ENCODE results near the gene ARHGAP6.
"Not testable (repeated sequence)": the region's sequence is repeated elsewhere in the genome, so short reads cannot be mapped to it uniquely, and the experiment has no call there.

ARHGAP6 gene

DNA sequence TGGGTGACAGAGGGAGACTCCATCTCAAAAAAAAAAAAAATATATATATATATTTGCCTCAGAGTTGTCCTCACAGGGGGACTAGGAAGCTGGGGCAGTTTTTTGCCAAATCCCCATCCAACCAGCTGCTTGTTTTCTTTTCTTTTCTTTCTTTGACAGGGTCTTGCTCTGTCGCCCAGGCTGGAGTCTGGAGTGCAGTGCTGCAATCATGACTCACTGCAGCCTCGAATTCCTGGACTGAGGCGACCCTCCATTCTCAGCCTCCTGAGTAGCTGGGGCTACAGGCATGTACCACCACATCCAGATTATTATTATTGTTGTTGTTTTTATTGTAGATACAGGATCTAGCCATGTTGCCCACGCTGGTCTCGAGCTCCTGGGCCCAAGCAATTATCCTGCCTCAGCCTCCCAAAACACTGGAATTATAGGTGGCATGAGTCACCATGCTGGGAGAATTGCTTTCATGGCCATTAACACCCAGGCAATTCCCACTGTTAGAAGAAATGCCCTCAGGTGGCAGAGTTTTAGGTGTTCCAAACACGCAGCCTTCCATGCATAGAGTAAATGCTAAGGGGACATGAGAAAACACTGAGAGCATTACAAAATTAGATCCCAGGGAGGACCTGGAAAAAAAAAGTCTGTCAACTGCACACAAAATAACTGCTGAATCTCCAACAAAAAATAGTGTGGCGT lies 98.0 kb downstream of the ARHGAP6 start:
- no peak for DNase-seq

- DNase-seq, result no peak
These were observed 98.9 kb downstream of the ARHGAP6 start for GRCh38 chrX:11566789-11567188.

DNA sequence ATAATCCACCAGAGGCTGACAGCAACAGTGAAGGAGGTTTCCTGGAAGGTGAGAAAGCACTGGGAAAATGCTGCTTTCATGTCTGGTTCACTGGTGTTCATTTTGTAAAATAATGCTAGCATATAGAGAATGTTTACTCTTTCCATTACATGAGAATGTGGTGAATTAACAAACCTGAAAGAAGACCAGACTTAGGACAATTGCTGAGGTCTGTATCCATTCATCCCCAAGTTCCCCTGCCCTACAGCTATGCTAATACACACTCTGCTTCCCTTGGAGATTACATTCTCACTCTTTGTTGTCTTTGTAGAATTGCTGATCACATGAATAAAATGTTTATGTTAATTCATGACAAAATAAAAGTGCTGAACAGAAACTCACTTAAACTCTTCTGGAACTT lies 99.5 kb downstream of the ARHGAP6 start:
- DNase-seq, result no peak

DNA sequence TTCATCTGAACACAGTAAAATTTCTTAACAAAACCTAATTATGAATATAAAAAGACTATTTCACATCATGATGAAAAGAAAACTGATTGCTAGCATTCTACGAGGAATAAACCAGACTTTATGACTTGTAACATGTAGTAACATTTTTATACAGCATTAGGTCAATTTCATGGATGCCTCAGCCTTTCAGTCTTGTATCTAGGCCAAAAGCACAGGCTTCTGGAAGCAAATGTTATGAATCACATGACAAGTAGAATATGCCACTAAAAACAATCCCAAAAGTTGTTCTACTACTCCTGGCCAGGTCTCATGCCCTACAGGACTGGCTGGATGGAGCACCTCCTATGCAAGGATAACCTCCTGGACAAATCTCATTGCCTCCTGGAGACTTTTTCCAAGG lies 101.2 kb downstream of the ARHGAP6 start:
- no peak for DNase-seq

- no peak for DNase-seq
These were observed 103.2 kb downstream of the ARHGAP6 start for GRCh38 chrX:11562570-11562969.

DNA sequence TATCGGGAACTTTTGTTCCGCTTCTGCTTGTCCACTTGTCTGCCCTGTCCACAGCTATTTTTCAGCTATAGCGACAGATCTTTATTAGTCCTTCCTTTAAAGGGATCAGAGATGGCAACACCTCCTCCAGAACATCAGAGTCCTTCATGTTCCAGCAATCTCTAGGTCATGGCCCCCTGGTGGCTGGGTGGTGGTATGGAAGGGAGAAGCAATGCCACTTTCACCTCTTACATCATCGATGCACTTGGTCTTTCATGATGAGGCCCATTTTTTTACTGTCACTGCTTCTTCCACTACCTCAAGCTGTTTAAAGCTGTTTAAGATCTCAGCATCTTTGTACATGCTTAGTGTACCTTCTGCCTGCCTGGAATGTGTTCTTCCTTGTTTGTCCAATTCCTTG lies 106.7 kb downstream of the ARHGAP6 start:
- no peak for DNase-seq

DNA sequence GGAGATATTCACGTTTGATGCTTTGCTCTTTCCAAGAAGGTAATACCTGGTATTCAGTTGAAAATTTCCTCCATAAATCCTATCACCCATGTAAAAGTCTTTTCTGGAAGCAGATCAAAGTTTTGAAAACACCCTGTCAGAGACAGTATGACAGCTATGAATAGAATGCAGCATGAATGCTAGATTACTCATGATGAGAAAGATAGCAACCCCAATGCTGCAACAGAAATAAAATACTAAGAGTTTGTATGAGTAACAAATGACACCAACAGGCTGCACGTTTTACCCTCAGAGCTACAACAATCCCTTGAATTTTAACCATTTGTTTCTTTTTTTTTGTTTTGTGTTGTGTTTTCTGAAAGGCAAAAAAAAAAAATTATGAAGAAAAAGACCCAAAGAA lies 108.6 kb downstream of the ARHGAP6 start:
- DNase-seq, result no peak

GRCh38 chrX:11555759-11556158 lies 110.0 kb downstream of the ARHGAP6 start:
- no peak for DNase-seq

DNA sequence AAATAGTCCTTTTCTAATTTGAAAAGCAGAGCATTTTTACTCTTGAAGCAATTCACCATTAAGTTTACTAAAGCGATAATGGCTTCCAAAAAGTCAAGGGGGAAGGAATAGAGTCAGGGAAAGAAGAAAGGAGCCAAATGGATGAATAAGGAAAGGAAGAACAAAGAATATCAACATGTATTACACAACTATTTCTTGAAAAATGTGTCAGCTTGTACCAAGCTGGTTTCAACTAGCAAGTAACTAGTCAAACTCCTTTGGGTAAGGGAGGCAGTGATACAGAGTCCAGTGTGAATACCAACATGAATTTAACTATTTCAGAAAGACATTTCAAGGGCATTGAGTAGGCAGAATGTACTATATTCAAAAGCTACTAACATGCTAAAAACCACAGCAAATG lies 112.1 kb downstream of the ARHGAP6 start:
- DNase-seq, result no peak

DNA sequence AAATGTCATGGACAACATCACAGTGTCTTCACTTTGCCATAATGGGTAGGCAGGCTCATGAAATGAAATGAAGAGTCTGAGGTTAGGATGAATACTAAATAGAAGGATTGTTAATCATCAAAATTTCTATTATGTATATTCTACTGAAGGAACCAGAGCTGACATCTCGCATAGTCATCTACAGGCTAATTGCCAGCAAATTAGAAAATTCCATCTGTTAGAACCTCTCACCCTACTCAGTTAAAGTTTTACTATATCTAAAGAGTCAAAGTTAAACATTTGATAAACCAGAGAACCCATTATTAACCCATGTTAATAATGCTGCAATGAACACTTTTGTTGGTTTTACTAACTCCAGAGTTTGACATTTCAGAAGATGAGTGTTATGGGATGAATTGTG lies 114.6 kb downstream of the ARHGAP6 start:
- no peak for DNase-seq

DNA sequence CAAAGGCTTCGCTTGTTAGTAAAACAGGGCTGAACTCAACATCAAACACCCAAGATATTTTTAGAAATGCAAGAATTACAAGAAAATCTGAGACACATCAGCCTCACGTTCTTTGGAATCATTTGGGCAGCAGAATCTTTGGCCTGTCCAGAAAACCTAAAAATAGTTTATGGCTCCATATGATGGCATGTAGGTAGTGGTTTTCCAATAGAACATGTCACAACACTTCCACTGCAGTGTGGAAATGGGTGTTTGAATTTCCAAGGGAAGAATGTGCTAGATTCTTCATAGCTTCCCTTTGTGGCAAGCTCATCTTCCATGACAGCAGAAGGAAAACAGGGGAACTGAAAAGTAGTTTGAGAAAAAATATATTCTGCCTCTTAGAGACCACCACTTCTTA lies 118.8 kb downstream of the ARHGAP6 start:
- no peak for DNase-seq

GRCh38 chrX:11543249-11543648 lies 122.5 kb downstream of the ARHGAP6 start:
- no peak for DNase-seq

GRCh38 chrX:11541510-11541909 lies 124.2 kb downstream of the ARHGAP6 start:
- DNase-seq, result no peak

DNA sequence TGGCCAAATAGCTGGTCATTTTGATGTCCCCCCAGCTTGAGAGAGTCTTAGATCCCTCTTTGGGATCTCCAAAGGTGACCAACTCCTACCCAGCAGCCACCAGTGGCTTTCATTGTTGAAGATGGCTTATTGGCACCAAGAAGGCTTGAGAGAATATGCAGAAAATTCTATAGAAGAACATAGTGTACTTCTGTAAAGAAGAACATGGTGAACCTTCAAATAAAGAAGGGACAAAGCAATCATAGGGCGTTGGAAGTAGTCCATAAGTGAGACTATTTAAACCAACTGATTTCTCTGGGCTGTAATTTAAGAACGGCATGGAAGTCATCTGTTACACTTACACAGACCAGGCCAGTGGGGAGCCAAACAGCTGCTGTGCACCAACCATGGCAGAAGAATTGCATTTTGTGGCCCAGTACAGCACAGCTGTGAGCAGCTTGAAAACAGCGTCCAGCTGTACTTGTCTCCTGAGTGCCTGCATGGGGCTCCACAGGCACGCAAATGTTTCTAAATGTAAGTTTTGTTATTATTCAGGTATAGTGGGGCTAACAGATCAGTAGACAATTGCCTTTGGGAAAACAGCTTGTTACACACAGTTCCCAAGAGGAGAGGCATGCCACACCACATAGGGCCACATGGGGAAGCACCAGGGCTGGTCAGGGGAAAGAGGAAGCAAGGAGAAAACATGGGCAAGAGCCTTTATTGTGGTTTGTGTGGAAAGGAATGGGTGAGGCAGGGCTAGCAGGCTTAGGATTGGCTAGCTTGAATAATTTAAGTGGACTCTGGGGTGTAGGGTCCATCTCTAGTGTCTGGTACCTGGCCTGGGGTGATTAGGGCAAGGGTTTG lies 125.0 kb downstream of the ARHGAP6 start:
- DNase-seq, result no peak

DNA sequence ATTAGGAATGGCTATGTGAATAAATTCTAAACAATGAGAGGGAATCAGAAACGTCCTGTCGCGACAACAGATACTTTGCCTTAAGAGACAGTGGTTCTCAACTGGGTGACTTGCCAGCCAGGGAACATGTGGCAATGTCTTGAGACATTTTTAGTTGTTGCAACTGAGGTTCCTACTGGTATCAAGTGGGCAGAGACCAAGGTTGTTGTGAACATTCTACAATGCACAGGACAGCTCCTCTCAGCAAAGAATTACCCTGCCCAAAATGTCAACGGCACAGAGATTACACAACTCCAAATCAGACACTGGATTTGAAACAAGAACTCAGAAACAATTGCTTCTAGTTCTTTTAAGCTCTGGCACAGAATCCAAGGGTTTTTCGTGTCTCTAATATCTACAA lies 128.6 kb downstream of the ARHGAP6 start:
- DNase-seq, result no peak

GRCh38 chrX:11535156-11535919 lies 130.4 kb downstream of the ARHGAP6 start:
- DNase-seq, result no peak

DNA sequence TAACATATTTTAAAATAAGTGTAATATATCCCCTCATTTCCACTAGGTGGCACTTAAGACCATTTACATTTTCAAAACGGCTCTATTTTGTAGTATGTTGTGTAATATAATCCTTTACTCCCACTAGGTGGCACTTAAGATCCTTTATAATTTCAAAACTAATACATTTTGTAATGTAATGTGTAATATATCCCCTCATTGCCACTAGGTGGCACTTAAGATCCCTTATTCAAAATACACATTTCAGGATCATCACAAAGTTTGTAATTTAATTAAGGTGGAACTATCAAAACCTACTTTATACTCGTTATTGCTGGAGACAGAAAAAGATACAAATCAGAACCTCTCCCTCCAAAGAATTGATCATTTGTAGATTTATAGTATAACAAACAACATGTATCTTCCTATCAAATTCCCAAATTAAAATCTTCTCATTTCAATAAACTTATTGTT lies 132.5 kb downstream of the ARHGAP6 start:
- DNase-seq, result peak in 1 of 2 experiments; percentile 38

DNA sequence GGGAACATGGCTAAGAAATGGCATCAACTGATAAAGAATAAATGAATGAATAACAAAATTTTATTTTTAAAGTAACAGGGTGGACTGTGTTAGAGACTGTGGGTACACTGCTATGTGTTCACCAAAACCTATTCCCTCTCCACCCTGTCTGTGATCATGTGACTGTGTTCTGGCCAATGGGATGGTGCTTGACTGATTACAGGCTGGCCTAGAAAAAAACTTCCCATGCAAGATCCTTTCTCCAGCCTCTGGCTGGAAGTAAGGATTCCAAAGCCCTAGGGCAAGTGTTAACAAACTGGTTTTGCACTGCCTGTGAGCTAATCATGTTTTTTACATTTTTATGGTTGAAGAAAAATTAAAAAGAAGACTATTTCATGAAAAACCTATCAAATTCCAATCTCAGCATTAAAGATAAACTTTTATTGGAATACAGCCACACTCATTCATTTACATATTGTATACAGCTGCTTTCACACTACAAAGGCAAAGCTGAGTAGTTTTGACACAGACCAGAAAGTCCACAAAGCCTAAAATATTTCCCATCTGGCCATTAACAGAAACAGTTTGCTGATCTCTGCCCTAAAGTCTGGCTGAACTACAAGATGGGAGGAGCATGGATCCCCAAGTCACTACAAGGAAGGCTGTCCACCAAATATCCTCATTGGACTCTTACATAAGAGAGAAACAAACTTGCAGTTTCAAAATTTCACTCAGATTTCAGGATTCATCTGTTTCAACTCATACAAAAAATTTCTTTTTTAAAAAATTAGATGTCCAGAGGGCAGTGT lies 133.2 kb downstream of the ARHGAP6 start:
- no peak for DNase-seq

DNA sequence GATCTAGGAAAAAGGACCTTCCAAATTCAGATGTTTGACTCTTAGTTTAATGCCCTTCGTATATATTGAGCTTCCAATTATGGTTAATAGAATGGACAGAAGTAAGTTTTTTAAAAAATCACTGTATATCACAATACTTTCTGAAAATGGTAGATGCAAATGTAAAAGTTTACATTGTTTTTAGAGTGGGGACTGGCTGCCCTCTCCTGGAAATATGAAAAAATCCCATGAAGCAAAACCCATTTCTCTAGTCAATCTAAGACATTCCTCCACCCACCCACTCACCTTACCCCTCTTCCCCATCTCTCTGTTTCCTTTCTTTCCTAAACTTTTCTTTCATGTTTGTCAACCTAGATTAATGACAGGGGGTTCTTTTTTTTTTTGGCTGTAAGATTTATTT lies 134.5 kb downstream of the ARHGAP6 start:
- DNase-seq, result no peak

DNA sequence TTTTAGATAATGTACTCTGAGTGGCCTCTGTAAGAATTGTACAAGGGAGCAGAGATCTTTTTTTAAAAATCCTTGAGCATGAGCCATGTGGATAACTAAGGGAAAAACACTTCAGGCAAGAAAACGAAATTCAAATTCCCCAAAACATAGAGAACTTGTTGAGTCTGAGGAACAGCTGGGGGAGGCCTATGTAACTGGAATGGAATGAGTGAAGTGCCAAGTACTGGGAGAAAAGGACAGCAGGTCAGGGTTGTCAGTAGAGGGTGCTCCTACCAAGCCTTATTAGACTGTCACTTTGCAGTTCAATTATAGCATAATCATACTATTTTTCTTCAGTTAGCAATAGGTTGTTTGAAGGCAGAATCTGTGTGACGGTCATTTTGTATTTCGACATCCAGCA lies 135.1 kb downstream of the ARHGAP6 start:
- DNase-seq, result no peak

- DNase-seq, result no peak
These were observed 137.1 kb downstream of the ARHGAP6 start for GRCh38 chrX:11528623-11529022.

GRCh38 chrX:11525685-11526084 lies 140.0 kb downstream of the ARHGAP6 start:
- no peak for DNase-seq

GRCh38 chrX:11519234-11519633 lies 146.5 kb downstream of the ARHGAP6 start:
- DNase-seq, result not testable (repeated sequence)

Data from cerebellar nuclear complex (tissue), 1 donor.